Stimulated activated CD8-positive, alpha-beta memory T cell treated with anti-CD3 and anti-CD28 coated beads, Interleukin-7, amount 100 ng/mL, for 24 hours (primary cell): ENCODE measurements around the gene SLC25A10.
"Not testable (repeated sequence)": the region's sequence is repeated elsewhere in the genome, so short reads cannot be mapped to it uniquely, and the experiment has no call there.

Source experiments
- DNase-seq: peaks from one replicate; pipeline ENCODE4 v3.0.0-alpha.2; 2020; ENCODE audit warnings: low read depth

Gene SLC25A10

DNA sequence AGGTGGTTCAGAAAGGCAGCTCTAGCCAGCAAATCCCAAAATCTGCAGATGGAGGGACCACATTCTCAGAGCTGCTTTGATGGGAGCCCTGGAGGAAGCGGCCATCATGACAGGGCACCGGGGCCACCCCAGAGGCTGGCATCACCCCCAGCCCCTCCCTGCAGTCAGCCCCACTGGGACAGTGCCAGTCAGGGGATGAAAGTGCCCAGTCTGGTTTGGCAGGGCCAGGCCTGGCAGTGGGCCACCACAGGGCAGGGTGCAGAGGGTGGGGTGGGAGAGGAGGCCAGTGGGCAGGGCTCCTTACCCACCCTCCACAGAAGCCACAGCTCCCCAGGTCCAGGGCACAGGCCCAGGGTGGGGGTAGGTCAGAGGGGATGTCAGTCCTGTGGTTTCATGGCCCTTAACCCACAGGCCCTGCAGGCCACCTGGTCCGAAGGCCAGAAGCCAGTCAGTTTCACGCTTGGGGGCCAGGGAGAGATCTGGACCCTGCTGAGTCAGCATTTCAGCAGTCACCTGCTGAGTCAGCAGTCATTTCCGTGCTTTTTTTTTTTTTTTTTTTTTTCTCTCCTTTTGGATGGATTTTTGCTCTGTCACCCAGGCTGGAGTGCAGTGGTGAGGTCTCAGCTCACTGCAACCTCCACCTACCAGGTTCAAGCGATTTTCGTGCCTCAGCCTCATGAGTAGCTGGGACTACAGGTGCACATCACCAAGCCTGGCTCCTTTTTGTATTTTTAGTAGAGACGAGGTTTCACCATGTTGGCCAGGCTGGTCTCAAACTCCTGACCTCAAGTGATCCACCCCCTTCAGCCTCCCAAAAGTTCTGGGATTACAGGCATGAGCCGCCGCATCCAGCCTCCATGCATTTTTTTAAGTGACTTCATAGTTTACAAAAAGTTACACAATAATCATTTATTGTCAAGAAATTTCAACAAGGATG, 10.4 kb downstream of the SLC25A10 start:
- DNase-seq = no peak

DNA sequence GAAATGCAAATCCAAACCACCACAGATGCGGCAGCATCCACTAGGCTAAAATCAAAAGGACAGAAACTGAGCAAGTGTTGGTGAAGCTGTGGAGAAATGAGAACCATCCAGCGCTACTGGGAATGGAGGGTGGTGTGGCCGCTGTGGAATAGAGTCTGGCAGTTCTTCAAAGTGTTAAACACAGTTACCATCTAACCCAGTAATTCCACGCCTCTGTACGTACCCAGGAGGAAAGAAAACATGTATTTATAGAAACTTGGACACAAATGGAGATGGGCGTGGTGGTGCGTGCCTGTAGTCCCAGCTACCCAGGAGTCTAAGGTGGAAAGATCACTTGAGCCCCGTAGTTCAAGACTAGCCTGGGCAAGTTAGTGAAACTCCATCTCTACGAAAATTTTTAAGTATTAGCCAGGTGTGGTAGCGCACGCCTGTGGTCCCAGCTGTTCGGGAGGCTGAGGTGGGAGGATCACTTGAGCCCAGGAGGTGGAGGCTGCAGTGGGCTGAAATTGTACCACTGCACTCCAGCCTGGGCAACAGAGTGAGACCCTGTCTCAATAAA, 11.6 kb downstream of the SLC25A10 start:
- no peak for DNase-seq

DNA sequence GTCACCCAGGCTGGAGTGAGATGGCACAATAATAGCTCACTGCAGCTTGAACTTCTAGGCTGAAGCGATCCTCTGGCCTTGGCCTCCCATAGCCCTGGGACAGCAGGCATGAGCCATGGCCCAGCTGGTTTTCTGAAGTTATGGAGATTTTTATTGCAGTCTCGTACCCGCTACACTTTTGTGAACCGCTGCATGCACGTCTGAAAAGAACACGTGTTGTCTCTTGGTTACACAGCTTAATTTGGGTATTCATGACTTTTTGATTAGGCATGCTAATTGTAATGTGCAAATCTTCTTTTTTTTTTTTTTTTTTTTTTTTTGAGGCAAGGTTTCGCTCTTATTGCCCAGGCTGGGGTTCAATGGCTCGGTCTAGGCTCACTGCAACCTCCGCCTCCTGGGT, 13.4 kb downstream of the SLC25A10 start:
- no peak for DNase-seq

DNA sequence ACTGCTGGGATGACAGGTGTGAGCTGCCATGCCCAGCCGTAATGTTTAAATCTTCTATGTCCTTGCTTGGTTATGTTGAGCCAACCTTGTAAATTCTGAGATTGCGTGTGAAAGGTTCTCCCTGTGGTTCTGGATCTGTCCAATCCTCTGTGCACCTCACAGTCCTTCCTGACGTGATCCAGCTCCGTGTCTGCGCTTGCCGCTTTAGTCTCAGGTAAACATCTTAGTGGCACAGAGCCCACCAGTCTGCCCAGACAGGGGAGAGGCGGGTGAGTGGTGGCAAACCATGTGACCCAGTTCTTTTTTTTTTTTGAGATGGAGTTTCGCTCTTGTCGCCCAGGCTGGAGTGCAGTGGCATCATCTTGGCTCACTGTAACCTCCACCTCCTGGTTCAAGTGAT, 13.9 kb downstream of the SLC25A10 start:
- DNase-seq = no peak

DNA sequence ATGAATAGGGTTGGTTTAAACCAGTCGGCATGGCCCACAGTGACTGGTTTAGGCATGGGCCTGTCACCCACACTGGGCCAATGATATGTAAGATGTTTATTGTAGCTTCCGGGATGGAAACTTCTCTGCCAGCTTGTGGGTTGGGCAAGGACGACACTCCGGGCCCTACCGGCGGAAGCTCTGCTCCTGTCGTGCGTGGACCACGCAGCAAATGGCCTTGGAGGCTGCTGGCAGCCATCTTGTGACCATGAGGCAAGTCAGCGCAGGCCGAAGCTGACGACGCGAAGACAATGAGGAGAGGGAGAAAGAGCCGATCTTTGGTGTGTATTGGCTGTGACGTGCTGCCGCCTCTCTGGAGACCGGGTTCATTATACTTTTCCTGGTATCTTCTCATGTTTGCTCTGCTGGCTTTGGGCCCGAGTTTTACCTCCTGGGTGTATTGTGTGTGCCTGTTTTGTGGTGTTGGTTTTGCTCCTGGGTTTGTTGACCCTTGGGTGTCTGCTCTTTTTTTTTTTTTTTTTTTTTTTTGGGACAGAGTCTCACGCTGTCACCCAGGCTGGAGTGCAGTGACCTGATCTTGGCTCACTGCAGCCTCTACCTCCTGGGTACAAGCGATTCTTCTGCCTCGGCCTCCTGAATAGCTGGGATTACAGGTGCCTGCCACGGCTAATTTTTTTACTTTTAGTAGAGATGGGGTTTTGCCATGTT, 15.4 kb downstream of the SLC25A10 start:
- no peak for DNase-seq

DNA sequence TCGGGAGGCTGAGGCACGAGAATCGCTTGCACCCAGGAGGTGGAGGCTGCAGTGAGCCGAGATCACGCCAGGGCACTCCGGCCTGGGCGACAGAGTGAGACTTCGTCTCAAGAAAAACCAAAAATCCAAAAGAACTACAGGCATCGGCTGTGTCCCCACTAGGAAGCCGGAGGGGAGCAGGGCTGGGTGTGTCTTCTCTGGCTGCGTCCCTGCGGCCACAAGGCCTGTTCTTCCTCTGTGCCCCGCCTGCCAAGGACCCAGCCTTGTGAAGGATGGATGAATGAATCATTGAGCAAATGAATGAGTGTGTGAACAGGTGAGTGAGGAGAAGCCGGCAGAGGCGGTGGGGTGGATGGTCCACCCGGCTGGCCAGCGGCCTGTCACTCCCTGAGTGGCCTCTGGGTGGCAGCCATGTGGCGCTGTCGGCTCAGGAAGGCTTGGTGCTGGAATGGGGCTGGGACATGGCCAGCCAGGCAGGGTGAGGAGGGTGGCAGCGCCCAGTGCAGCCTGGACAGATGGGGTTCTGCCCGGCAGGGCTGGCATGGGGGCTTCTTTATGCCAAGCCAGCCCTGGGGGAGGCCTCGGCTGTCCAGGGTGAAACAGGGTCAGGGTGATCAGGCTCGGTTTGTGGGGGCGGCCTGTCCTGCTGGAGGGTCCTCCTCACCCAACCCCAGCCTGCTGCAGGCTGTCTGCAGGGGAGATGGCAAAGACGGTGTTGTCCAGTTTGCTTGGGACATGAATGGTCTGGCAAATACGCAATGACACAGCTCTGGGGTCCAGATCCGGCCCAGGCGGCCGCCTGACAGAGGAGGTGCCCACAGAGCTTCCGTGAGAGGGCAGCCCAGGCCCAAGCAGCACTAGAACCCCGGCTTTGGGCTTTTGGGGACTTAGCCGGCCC, 21.7 kb downstream of the SLC25A10 start:
- peak; percentile 49 for DNase-seq

DNA sequence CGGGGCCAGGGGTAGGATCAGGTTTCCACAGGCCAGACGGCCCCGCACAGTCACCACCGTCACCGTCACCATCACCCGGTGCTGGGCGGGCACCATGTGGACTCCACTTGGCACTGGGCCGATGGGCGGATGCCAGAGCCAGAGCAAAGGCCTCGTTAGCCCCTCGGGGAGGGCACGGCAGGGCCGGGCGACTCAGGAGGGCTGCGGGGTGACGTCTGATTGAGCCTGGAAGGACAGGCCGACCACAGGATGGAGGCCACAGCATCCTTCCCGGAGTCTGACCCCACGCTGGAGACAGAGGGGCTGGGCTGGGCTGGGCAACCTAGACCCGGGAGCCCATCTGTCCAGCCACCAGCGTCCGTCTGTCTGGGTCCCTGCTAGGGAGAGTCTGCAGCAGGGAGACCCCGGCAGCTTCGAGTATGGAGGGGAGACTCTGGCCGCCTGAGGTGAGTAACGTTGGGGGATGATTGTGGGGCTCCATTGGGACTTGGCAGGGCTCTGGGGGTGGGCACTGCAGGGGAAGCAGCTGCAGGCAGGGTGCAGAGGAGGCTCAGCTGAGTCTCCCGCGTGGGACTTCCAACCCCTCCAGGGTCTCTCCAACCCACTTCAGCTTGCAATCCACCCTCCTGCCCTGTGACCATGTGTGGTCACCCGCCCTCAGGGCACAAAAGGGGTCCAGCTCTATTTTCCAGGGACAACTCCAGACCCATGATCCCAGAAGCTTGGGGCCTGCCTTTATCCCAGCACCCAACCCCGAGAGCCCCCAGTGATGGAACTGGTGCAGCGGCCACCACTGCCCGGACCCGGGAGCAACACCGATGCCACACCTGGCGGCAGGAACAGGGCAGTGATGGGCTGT, 22.6 kb downstream of the SLC25A10 start:
- DNase-seq = no peak

- no peak for DNase-seq
Measured at GRCh38 chr17:81735264-81736102, 23.4 kb downstream of the SLC25A10 start.

DNA sequence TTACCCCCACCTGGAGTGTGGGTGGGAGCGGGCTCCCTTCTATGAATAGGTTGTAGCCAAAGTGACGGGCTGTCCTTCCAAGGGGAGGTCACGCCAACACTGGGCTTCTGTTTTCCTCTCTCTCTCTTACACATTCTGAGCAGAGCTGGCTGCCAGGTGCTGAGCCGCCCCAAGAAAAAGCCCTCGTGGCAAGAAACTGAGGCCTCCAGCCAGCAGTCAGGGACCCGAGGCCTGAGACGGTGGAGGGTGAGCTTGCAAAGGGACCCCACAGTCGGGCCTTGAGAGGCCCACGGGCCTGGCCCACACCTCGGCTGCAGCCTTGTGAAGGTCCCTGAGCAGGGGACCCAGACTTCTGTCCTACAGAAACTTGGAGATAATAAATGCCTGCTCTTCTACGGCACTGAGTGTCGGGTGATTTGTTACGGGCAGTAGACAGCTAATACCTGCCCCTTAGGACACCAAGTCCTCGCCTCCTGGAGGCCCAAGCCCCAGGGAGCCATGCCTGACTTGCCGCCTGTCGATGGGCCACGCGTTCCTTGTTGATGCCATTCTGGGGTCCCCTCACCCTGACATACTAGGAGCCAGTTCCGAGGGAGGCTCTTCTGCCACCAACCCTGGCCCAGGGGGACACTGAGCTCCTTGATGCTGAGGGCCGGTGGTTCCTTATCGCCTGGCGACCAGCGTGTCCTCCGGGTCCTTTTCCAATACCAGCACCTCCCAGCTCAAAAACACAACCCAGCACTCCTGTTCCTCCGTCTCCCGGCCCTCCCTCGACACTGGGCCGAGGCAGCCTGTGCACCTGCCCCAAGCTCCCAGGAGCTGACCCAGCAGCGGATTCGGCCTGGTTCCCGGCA, 26.1 kb downstream of the SLC25A10 start:
- no peak for DNase-seq

DNA sequence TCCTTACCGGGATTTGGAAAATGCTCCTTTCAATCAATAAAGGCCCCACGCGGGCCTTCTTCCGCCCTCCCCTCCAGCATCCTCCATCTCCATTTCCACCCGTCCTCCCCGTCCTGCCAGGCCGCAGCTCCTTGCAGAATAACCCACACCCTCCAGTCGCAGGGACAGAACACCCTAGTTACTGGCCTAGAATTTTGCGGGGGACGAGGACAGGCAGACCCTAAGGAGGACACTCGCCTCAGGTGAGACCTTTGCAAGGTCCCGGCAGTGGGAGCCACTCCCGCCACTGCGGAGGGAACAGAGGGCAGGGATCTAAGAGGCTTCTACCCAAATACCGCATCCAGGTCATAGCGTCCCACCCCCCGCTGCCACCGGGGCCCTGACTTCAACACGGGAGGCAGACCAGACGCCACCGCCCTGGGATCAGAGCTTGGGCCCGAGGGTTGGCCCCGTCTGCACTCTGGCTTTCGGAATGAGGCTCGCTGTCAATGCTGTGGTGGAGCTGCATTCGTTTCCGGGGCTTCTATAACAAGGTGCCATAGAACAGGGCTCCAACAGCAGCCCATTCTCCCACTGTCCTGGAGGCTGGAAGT, 26.8 kb downstream of the SLC25A10 start:
- DNase-seq = no peak

DNA sequence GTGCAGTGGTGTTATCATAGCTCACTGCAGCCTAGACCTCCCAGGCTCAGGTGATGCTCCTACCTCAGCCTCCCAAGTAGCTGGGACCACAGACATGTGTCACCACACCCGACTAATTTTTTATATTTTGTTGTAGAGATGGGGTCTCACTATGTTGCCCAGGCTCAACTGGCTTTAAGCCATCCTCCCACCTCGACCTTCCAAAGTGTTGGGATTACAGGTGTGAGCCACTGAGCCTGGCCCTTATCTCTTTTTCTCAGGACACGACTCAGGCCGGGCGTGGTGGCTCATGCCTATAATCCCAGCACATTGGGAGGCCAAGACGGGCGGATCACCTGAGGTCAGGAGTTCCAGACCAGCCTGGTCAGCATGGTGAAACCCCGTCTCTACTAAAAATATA, 27.5 kb downstream of the SLC25A10 start:
- DNase-seq = not testable (repeated sequence)

- DNase-seq = no peak
Measured at GRCh38 chr17:81740395-81740961, 28.4 kb downstream of the SLC25A10 start.

DNA sequence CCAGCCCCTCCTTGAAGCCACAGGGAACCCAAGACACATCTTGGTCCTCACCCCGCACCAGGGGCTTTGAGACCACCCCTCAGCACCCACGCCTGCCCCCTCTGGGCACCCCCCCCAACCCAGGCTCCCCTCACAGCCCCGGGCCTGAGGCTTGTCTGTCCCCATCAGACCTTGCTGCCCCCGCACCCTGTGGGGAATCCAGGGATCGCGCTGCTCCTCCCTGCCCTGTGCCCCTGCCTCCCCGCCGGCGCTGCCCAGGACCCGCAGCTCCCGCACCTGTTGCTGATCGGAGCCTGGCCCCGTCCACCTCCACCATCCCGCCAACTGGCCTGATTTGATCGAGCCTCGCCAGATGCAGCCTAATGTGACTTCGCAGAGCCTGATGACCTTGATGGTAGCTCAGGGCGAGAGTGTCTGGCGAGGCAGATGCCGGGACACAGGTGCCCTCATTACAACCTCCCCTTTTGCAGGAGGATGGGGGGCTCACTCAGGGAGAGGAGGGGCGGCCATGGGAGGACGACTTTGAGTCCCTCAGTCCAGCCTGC, 29.0 kb downstream of the SLC25A10 start:
- DNase-seq = no peak

DNA sequence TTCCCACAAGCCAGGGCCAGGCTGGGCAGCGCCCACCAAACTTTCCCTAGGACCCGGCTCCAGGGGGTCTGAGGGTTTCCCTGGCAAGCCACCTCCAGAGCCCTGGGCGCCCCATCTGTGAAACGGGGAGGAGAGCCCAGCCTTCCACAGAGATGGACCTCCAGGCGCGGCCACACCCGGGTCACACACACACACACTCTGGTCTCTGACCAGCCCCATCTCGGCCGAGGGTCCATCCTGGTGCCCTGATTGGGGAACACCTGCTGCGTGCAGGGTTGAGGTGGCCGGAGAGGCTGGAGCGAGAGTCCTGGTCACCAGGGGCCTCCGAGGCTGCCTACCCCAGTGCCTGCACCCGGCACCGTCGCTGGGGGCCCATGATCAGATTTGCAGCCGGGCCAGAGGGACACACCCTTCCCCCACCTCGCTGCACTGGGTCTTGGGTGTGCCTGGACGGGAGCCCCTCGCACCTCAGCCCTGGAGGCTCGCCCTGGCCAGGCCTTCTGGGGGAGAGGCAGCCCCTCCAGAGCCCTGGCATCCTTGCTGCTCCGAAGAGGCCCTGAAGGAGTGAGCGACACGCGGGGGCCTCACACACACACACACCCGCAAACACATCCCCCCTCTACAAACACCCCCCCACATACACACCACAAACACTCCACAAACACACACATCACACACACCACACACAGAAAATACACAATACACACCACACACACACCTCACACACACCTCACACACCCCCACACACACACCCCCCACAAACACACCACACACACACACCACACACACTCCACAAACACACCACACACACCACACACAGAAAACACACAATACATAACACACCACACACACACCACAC, 29.7 kb downstream of the SLC25A10 start:
- DNase-seq = no peak
